ENCODE results near the gene EXOC6B.

GRCh38 chr2:72291059-72291458 is 534.8 kb downstream of the EXOC6B start:
- TF ChIP-seq CTCF (IDR thresholded peaks at IDR 0.05) (no peak), POLR2A (IDR thresholded peaks at IDR 0.05) (no peak)
